GM10266 (cell line): ENCODE data around the gene MINDY3.

Experiments used
- DNase-seq: peaks from one replicate; pipeline ENCODE4 v3.0.0; 2012; ENCODE audit errors: extremely low spot score
- CTCF ChIP-seq: IDR thresholded peaks from 2 replicates; pipeline ENCODE4 v1.5.1; 2012; ENCODE audit warnings: mild to moderate bottlenecking, low read depth; ENCODE audit not compliant: control insufficient read depth, insufficient read depth; ENCODE audit errors: missing control alignments

MINDY3 gene

GRCh38 chr10:15796762-15797161, 63.5 kb downstream of the MINDY3 start:
- TF ChIP-seq CTCF: no peak
- DNase-seq: no peak

GRCh38 chr10:15796098-15796759, 64.1 kb downstream of the MINDY3 start:
- no peak for TF ChIP-seq CTCF
- DNase-seq: no peak

- no peak for DNase-seq
- TF ChIP-seq CTCF: no peak
Measured at GRCh38 chr10:15795036-15795792, 65.1 kb downstream of the MINDY3 start.

GRCh38 chr10:15794569-15794968, 65.7 kb downstream of the MINDY3 start:
- TF ChIP-seq CTCF: no peak
- DNase-seq: no peak

- TF ChIP-seq CTCF: no peak
- DNase-seq: no peak
Measured at GRCh38 chr10:15793664-15794063, 66.6 kb downstream of the MINDY3 start.

- no peak for TF ChIP-seq CTCF
Measured at GRCh38 chr10:15792777-15793176, 67.5 kb downstream of the MINDY3 start.

GRCh38 chr10:15791816-15792524, 68.3 kb downstream of the MINDY3 start:
- DNase-seq: no peak
- TF ChIP-seq CTCF: no peak

More at GRCh38 chr10:15792777-15793176, 67.5 kb downstream of the MINDY3 start:
- DNase-seq: no peak
